ENCODE results near the gene ALOX12. TPM values are rescaled to one million over a fixed set of nuclear protein-coding genes. Genes with fewer than 3 reads are reported as not detected.
A peak's percentile ranks its signal among the peaks of the same experiment; 100 is the strongest.

Gene ALOX12
- polyA plus RNA-seq, 3 donors = 0.29 to 1.2 TPM; not detected in 1

DNA sequence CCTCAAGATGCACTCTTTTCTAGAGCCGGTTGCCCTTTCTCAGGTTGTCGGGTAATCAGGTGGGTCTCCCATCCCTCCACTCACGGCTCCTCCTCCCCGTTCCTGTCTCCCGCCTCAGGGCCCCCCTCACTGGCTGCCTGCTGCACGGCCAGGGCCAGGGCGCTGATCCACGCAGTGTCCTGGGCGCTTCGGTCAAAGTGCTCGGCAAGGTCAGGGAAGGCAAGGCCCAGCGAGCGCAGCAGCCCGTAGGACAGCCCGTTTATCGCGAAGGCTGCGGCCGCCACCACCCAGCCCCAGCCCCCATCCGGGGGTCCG lies 47.3 kb downstream of the ALOX12 start:
- intact Hi-C loops (cut with micrococcal nuclease) = loop anchor here in 1 of 2 donors (5.0 kb wide), 1 partner anchor 249 kb away; the partner anchor contains the start of gene YBX2
- Mint-ChIP-seq H3K27me3 (ENCODE audit: low read depth in 3 of 3) (peaks cover 38 to 57% (median 48%) of the 10 kb centered on the region in 3 donors), H3K36me3 (peaks cover 5 to 10% of the 10 kb centered on the region in 2 donors), H3K27ac (peak overlapping the region in 2 of 7 donors; percentile 33 to 68), H3K9me3 (peaks cover 0 to 11% (median 4%) of the 10 kb centered on the region in 7 donors), H3K4me1 (peaks cover 44% of the 10 kb centered on the region), H3K4me3 (peak overlapping the region; percentile 62 to 81)
- no peak for DNase-seq
- Histone ChIP-seq H2AFZ (ENCODE audit: insufficient read depth, low read depth, low read length, poor library complexity, severe bottlenecking) (peak overlapping the region; percentile 74), H3K27ac (ENCODE audit: low read depth in 1 of 2, low read length in 2 of 2) (no peak overlapping the region), H4K20me1 (ENCODE audit: insufficient read depth, low read length) (peaks cover 4% of the 10 kb centered on the region), H3K36me3 (replicated peaks in 1 of 2; ENCODE audit: control insufficient read depth in 1 of 2, insufficient read depth in 2 of 2, low read length in 2 of 2) (no peaks in the 10 kb centered on the region), H3K9me3 (replicated peaks in 1 of 2; ENCODE audit: control insufficient read depth in 1 of 2, insufficient read depth in 1 of 2, low read length in 2 of 2) (peaks cover 0 to 4% of the 10 kb centered on the region in 2 donors), H3K9ac (ENCODE audit: insufficient read depth, low read length, poor library complexity, severe bottlenecking) (no peak overlapping the region), H3K4me3 (replicated peaks in 1 of 3; ENCODE audit: low read depth in 2 of 3, low read length in 3 of 3) (peak overlapping the region in 2 of 3 experiments; percentile 4 to 63), H3K27me3 (ENCODE audit: control insufficient read depth in 2 of 2, insufficient read depth in 2 of 2, low read length in 2 of 2) (peaks cover 32 to 46% of the 10 kb centered on the region in 2 donors), H3K4me2 (replicated peaks; ENCODE audit: extremely low read depth, low read length, poor library complexity, severe bottlenecking) (peak overlapping the region; percentile 79), H3K4me1 (ENCODE audit: control insufficient read depth in 1 of 2, insufficient read depth in 2 of 2, low read length in 2 of 2) (peaks cover 43 to 46% of the 10 kb centered on the region in 2 donors), H3K79me2 (ENCODE audit: insufficient read depth, low read length) (no peaks in the 10 kb centered on the region)
- TF ChIP-seq, protein P1, sequence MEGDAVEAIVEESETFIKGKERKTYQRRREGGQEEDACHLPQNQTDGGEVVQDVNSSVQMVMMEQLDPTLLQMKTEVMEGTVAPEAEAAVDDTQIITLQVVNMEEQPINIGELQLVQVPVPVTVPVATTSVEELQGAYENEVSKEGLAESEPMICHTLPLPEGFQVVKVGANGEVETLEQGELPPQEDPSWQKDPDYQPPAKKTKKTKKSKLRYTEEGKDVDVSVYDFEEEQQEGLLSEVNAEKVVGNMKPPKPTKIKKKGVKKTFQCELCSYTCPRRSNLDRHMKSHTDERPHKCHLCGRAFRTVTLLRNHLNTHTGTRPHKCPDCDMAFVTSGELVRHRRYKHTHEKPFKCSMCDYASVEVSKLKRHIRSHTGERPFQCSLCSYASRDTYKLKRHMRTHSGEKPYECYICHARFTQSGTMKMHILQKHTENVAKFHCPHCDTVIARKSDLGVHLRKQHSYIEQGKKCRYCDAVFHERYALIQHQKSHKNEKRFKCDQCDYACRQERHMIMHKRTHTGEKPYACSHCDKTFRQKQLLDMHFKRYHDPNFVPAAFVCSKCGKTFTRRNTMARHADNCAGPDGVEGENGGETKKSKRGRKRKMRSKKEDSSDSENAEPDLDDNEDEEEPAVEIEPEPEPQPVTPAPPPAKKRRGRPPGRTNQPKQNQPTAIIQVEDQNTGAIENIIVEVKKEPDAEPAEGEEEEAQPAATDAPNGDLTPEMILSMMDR (IDR thresholded peaks at IDR 0.05) = no peak
- 5% methylated on average over 21 of the region's 21 CpGs for WGBS (ENCODE audit: insufficient coverage)

DNA sequence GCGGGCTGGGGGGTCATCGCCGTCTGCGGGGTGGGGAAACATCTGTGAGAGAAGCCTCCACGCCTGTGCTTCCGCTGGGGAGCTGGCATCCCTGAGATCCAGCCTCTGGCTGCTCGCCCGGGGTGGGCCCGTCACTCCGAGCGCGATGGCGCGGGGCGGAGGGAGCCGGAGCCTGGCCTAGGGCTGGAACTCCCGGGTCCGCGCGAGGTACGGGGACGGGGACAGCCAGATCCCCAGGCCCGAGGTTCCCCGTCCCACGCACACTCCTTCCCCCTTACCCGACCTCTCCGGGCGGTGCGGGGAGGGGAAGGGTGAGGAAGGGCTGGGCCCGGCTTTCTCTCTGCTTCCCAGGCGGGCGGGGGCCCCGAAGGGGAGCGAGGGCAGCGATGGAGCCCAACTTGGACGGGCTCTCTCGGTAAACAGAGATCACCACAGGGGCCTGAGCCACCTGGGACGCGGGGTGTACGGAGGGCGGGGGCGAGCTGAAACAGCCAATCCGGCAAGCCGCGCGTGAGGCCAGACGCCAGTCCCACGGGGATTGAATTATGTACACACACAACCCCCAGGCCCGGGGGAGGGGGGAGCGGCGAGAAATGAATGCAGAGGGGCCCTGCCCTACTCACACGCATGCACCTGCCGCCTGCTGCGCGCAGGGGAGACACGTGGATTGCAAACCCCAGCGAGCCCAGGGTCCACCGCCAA lies 47.8 kb downstream of the ALOX12 start, which contains the start of gene SLC16A11:
TSS of gene SLC16A11 (minus strand) at position 596 of the 702 bp plus-strand sequence. CDS start at position 17, 579 bp downstream.
- no peaks in the 10 kb centered on the region for H3K79me2 ChIP-seq (ENCODE audit: insufficient read depth, low read length)
- H3K36me3 ChIP-seq (replicated peaks in 1 of 2; ENCODE audit: control insufficient read depth in 1 of 2, insufficient read depth in 2 of 2, low read length in 2 of 2) = no peaks in the 10 kb centered on the region
- peak in 1 of 3 donors; percentile 43 for DNase-seq
- peaks cover 4% of the 10 kb centered on the region for H4K20me1 ChIP-seq (ENCODE audit: insufficient read depth, low read length)
- H3K27ac ChIP-seq (ENCODE audit: low read depth in 1 of 2, low read length in 2 of 2) = no peak within 1 kb of the TSS
- Mint-ChIP-seq H3K9me3 (peaks cover 0 to 11% (median 4%) of the 10 kb centered on the region in 7 donors), H3K36me3 (peaks cover 5 to 6% of the 10 kb centered on the region in 2 donors), H3K27ac (peak within 1 kb of the TSS in 2 of 7 donors; percentile 33 to 68), H3K4me1 (peaks cover 39% of the 10 kb centered on the region), H3K4me3 (peak within 1 kb of the TSS; percentile 62 to 81), H3K27me3 (ENCODE audit: low read depth in 3 of 3) (peaks cover 40 to 58% (median 48%) of the 10 kb centered on the region in 3 donors)
- 2% methylated on average over 39 of the region's 58 CpGs for WGBS (ENCODE audit: insufficient coverage)
- peaks cover 43 to 46% of the 10 kb centered on the region in 2 donors for H3K4me1 ChIP-seq (ENCODE audit: control insufficient read depth in 1 of 2, insufficient read depth in 2 of 2, low read length in 2 of 2)
- H3K4me3 ChIP-seq (replicated peaks in 1 of 3; ENCODE audit: low read depth in 2 of 3, low read length in 3 of 3) = peak within 1 kb of the TSS; percentile 4 to 63 (median 12)
- H3K27me3 ChIP-seq (ENCODE audit: control insufficient read depth in 2 of 2, insufficient read depth in 2 of 2, low read length in 2 of 2) = peaks cover 32 to 46% of the 10 kb centered on the region in 2 donors
- TF ChIP-seq, protein P1 (IDR thresholded peaks at IDR 0.05) = no peak
- intact Hi-C loops (cut with micrococcal nuclease) = loop anchor here in 1 of 2 donors (2.0 to 5.0 kb wide), 2 partner anchors 133 to 249 kb away; partner anchors contain the start of gene YBX2
- peak within 1 kb of the TSS; percentile 74 for H2AFZ ChIP-seq (ENCODE audit: insufficient read depth, low read depth, low read length, poor library complexity, severe bottlenecking)
- H3K9ac ChIP-seq (ENCODE audit: insufficient read depth, low read length, poor library complexity, severe bottlenecking) = no peak within 1 kb of the TSS
- H3K4me2 ChIP-seq (replicated peaks; ENCODE audit: extremely low read depth, low read length, poor library complexity, severe bottlenecking) = peak within 1 kb of the TSS; percentile 79
- peaks cover 0 to 4% of the 10 kb centered on the region in 2 donors for H3K9me3 ChIP-seq (replicated peaks in 1 of 2; ENCODE audit: control insufficient read depth in 1 of 2, insufficient read depth in 1 of 2, low read length in 2 of 2)
